DND-41 (cell line): ENCODE results near the gene ARHGAP20.

ENCODE experiments used
- ATAC-seq: fragments of 200-7000 bp; cut with Tn5 transposase; 3 replicates; pipeline ENCODE4 v1.9.1; 2021; ENCODE audit warnings: low read depth; ENCODE audit not compliant: insufficient read depth
- DNase-seq: peaks from one replicate; pipeline ENCODE4 v3.0.0-alpha.2; 2020
- H2AFZ ChIP-seq: 2 replicates; pipeline ENCODE4 v1.6.0; 2012; ENCODE audit warnings: low read depth, low read length
- H3K27ac ChIP-seq: 2 replicates; pipeline ENCODE4 v1.5.1; 2012; ENCODE audit warnings: low read length, inconsistent platforms
- H3K27me3 ChIP-seq: fragments of 200-600 bp; sonication (generic); 2 replicates; pipeline ENCODE4 v1.6.0; 2012; ENCODE audit warnings: low read length, mild to moderate bottlenecking, inconsistent platforms; ENCODE audit not compliant: insufficient read depth, poor library complexity
- H3K36me3 ChIP-seq: 2 replicates; pipeline ENCODE4 v1.5.1; 2012; ENCODE audit warnings: low read length, inconsistent platforms; ENCODE audit not compliant: insufficient read depth
- H3K4me1 ChIP-seq: 2 replicates; pipeline ENCODE4 v1.5.1; 2012; ENCODE audit warnings: mild to moderate bottlenecking, low read length; ENCODE audit not compliant: insufficient read depth
- H3K4me2 ChIP-seq: 2 replicates; pipeline ENCODE4 v1.6.0; 2012; ENCODE audit warnings: mild to moderate bottlenecking, moderate library complexity, low read length, inconsistent platforms; ENCODE audit not compliant: insufficient read depth
- H3K4me3 ChIP-seq, 2 experiments: fragments of 200-600 bp in 1 of 2; shearing (Covaris generic) in 1 of 2; 2 replicates each; pipeline ENCODE4 v1.5.1; 2012 to 2016; ENCODE audit warnings: inconsistent platforms in 2 of 2, low read length in 2 of 2, mild to moderate bottlenecking in 2 of 2, low read depth in 1 of 2, moderate library complexity in 1 of 2
- H3K79me2 ChIP-seq: 2 replicates; pipeline ENCODE4 v1.6.0; 2012; ENCODE audit warnings: low read length, inconsistent platforms; ENCODE audit not compliant: insufficient read depth
- H3K9ac ChIP-seq: 2 replicates; pipeline ENCODE4 v1.6.0; 2012; ENCODE audit warnings: low read depth, mild to moderate bottlenecking, inconsistent platforms, low read length, moderate library complexity
- H3K9me3 ChIP-seq: 2 replicates; pipeline ENCODE4 v1.5.1; 2012; ENCODE audit warnings: low read length, moderate library complexity, mild to moderate bottlenecking, inconsistent platforms; ENCODE audit not compliant: insufficient read depth, severe bottlenecking
- H4K20me1 ChIP-seq: 2 replicates; pipeline ENCODE4 v1.6.0; 2012; ENCODE audit warnings: low read length; ENCODE audit not compliant: insufficient read depth
- CTCF ChIP-seq: IDR thresholded peaks from 2 replicates; pipeline ENCODE4 v1.5.1; 2012; ENCODE audit warnings: borderline replicate concordance, low read length, moderate library complexity, mild to moderate bottlenecking; ENCODE audit not compliant: poor library complexity, severe bottlenecking; ENCODE audit errors: extremely low read depth
- EZH2 ChIP-seq: IDR thresholded peaks from 3 replicates; pipeline ENCODE4 v1.6.1; 2012; ENCODE audit warnings: borderline replicate concordance, low read depth, mild to moderate bottlenecking, moderate library complexity, low read length, inconsistent platforms; ENCODE audit not compliant: severe bottlenecking

ARHGAP20 gene

GRCh38 chr11:110606415-110606814, 105.8 kb downstream of the ARHGAP20 start:
- Histone ChIP-seq H3K36me3 (no peaks in the 10 kb centered on the region), H3K4me3 (no peak overlapping the region), H3K4me1 (no peaks in the 10 kb centered on the region), H3K9me3 (no peaks in the 10 kb centered on the region), H4K20me1 (no peaks in the 10 kb centered on the region), H3K4me2 (no peak overlapping the region), H3K27ac (no peak overlapping the region), H3K9ac (no peak overlapping the region), H3K79me2 (no peaks in the 10 kb centered on the region), H3K27me3 (no peaks in the 10 kb centered on the region), H2AFZ (no peak overlapping the region)
- DNase-seq (no peak), ATAC-seq (no peak)
- TF ChIP-seq EZH2 = no peak
- TF ChIP-seq CTCF = no peak

GRCh38 chr11:110601936-110602335, 110.3 kb downstream of the ARHGAP20 start:
- Histone ChIP-seq H3K27me3 (no peaks in the 10 kb centered on the region), H4K20me1 (no peaks in the 10 kb centered on the region), H3K9ac (no peak overlapping the region), H3K36me3 (no peaks in the 10 kb centered on the region), H3K9me3 (peaks cover 19% of the 10 kb centered on the region), H3K4me3 (no peak overlapping the region), H3K4me1 (no peaks in the 10 kb centered on the region), H2AFZ (no peak overlapping the region), H3K79me2 (no peaks in the 10 kb centered on the region), H3K4me2 (no peak overlapping the region), H3K27ac (no peak overlapping the region)
- no peak for TF ChIP-seq CTCF
- TF ChIP-seq EZH2 = no peak
- DNase-seq = no peak
- ATAC-seq = no peak

GRCh38 chr11:110600322-110600721, 111.9 kb downstream of the ARHGAP20 start:
- Histone ChIP-seq H3K9me3 (peaks cover 19% of the 10 kb centered on the region), H3K4me1 (no peaks in the 10 kb centered on the region), H3K36me3 (no peaks in the 10 kb centered on the region), H2AFZ (no peak overlapping the region), H3K27me3 (no peaks in the 10 kb centered on the region), H3K27ac (no peak overlapping the region), H4K20me1 (no peaks in the 10 kb centered on the region), H3K4me2 (no peak overlapping the region), H3K79me2 (no peaks in the 10 kb centered on the region), H3K4me3 (no peak overlapping the region), H3K9ac (no peak overlapping the region)
- no peak for DNase-seq
- TF ChIP-seq CTCF (no peak), EZH2 (no peak)
- ATAC-seq = no peak

- H3K79me2 ChIP-seq = no peaks in the 10 kb centered on the region
- TF ChIP-seq CTCF (no peak), EZH2 (no peak)
- ATAC-seq (no peak), DNase-seq (no peak)
- no peaks in the 10 kb centered on the region for H3K36me3 ChIP-seq
- H4K20me1 ChIP-seq = no peaks in the 10 kb centered on the region
- no peaks in the 10 kb centered on the region for H3K27me3 ChIP-seq
- H3K27ac ChIP-seq = no peak overlapping the region
- H3K9me3 ChIP-seq = peaks cover 19% of the 10 kb centered on the region
- H3K4me1 ChIP-seq = no peaks in the 10 kb centered on the region
- no peak overlapping the region for H3K9ac ChIP-seq
- H2AFZ ChIP-seq = no peak overlapping the region
- H3K4me2 ChIP-seq = no peak overlapping the region
- H3K4me3 ChIP-seq = no peak overlapping the region
These were observed 113.0 kb downstream of the ARHGAP20 start for GRCh38 chr11:110599207-110599606.
